HUDEP-2 (cell line): ENCODE data around the gene ZC3H12A.
"Not testable (repeated sequence)": the region's sequence is repeated elsewhere in the genome, so short reads cannot be mapped to it uniquely, and the experiment has no call there.

Experiments used
- DNase-seq, 76 experiments: peaks; one replicate each; lab custom pipeline; 2025; ENCODE audit not compliant: unreplicated experiment in 76 of 76; lab: John Stamatoyannopoulos, UW

The ZC3H12A gene

GRCh38 chr1:37497832-37498231, 23.5 kb downstream of the ZC3H12A start:
- no peak for DNase-seq

- DNase-seq: peak in 64 of 76 experiments; percentile 13 to 79 (median 50)
These were observed 24.7 kb downstream of the ZC3H12A start for GRCh38 chr1:37498872-37499617.

- no peak for DNase-seq
These were observed 27.3 kb downstream of the ZC3H12A start for GRCh38 chr1:37501661-37502060.

GRCh38 chr1:37502104-37502503, 27.7 kb downstream of the ZC3H12A start:
- no peak for DNase-seq

- DNase-seq: not testable (repeated sequence)
These were observed 28.4 kb downstream of the ZC3H12A start for GRCh38 chr1:37502791-37503190.

- no peak for DNase-seq
These were observed 32.4 kb downstream of the ZC3H12A start for GRCh38 chr1:37506740-37507139.

- peak in 13 of 76 experiments; percentile 1 to 29 (median 12) for DNase-seq
These were observed 34.8 kb downstream of the ZC3H12A start for GRCh38 chr1:37509181-37509580.

- peak in 16 of 76 experiments; percentile 2 to 36 (median 12) for DNase-seq
These were observed 39.5 kb downstream of the ZC3H12A start for GRCh38 chr1:37513795-37514349.

- DNase-seq: peak in 72 of 76 experiments; percentile 18 to 81 (median 65)
These were observed 40.2 kb downstream of the ZC3H12A start, which contains the start of gene MEAF6 for GRCh38 chr1:37514350-37515184. Gene MEAF6 (minus strand): TSS chr1:37514766. CDS start chr1:37514746, 20 bp downstream.

- peak in 3 of 76 experiments; percentile 40 to 44 (median 41) for DNase-seq
These were observed 41.0 kb downstream of the ZC3H12A start for GRCh38 chr1:37515185-37516034.

- no peak for DNase-seq
These were observed 43.2 kb downstream of the ZC3H12A start for GRCh38 chr1:37517569-37517968.

GRCh38 chr1:37518241-37518640, 43.9 kb downstream of the ZC3H12A start:
- DNase-seq: not testable (repeated sequence)

GRCh38 chr1:37518929-37519328, 44.5 kb downstream of the ZC3H12A start:
- DNase-seq: not testable (repeated sequence)

- no peak for DNase-seq
These were observed 45.2 kb downstream of the ZC3H12A start for GRCh38 chr1:37519613-37520012.

- not testable (repeated sequence) for DNase-seq
These were observed 55.5 kb downstream of the ZC3H12A start for GRCh38 chr1:37529888-37530287.

- DNase-seq: not testable (repeated sequence)
These were observed 58.2 kb downstream of the ZC3H12A start for GRCh38 chr1:37532418-37533156.

GRCh38 chr1:37533317-37534093, 59.1 kb downstream of the ZC3H12A start:
- no peak for DNase-seq
